ENCODE data around the gene RIMKLB.
"Not testable (repeated sequence)": the region's sequence is repeated elsewhere in the genome, so short reads cannot be mapped to it uniquely, and the experiment has no call there.

Gene RIMKLB

DNA sequence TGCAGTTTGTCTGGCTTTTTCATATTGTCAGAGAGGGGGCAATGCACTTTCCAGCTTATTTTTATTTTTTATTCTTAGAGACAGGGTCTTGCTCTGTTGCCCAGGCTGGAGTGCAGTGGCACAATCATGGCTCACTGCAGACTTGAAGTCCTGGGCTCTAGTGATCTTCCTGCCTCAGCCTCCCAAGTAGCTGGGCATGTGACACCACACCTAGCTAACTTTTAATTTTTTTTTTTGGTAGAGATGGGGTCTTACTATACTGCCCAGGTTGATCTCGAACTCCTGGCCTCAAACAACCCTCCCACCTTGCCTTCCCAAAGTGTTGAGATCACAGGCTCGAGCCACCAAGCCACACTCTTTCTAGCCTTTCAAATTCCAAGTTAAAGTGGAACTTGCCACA is 120.7 kb downstream of the RIMKLB start:
- no peak for DNase-seq (ENCODE audit: low read depth, low spot score)

DNA sequence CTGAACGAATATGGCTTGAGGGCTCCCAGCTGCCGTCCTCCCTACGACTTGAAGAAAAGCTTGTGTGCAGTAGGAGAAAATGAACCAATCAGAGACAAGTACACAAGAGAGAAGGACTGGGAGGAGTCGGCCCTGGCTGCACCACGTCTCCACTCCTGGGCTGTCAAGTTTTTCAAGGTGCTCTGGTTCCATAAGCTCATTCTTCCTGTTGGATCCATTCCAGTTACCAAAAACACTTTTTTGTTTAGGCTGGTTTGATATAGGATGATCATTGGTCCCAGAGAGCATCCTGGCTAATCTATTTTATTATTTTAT is 121.8 kb downstream of the RIMKLB start:
- no peak for DNase-seq (ENCODE audit: low read depth, low spot score)

DNA sequence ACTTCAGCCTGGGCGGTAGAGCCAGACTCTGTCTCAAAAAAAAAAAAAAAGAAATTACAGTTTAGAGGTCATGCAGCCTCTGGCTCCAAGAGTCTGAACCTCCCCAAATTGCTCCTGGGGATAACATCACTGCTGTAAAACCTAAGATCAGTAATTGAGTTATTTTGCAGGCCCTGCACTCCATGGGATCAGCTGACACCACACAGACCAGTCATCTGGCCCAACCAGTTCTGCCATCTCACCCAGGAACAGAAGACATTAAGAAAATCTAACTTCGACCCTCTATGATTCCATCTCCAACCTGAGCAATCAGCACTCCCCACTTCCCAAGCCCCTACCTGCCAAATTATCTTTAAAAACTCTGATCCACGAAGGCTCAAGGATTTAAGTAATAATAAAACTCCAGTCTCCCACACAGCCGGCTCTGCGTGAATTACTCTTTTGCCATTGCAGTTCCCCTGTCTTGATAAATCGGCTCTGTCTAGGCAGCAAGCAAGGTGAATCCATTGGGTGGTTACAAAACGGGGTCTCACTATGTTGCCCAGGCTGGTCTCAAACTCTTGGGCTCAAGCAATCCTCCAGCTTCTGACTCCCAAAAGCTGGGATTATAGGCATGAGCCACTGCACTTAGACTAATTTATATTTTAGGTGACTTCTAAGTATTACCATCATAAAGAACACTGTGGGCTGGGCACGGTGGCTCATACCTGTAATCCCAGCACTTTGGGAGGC is 123.1 kb downstream of the RIMKLB start:
- DNase-seq (ENCODE audit: low read depth, low spot score): not testable (repeated sequence)

DNA sequence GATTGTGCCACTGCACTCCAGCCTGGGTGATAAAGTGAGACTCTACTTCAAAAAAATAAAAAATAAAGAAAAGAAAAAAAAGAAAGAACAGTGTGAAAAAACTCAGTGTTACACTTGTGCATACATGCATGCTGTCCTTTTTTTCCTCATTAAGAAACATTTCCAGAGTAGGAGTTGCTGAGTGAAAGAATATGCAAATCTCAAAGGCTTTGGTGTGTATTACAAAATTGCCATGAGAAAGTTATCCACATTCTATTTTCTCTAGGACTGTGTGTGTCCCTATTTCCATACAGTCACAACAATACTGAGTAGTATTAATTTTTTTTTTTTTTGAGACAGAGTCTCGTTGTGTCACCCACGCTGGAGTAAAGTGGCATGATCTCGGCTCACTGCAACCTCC is 123.8 kb downstream of the RIMKLB start:
- DNase-seq (ENCODE audit: low read depth, low spot score): no peak

DNA sequence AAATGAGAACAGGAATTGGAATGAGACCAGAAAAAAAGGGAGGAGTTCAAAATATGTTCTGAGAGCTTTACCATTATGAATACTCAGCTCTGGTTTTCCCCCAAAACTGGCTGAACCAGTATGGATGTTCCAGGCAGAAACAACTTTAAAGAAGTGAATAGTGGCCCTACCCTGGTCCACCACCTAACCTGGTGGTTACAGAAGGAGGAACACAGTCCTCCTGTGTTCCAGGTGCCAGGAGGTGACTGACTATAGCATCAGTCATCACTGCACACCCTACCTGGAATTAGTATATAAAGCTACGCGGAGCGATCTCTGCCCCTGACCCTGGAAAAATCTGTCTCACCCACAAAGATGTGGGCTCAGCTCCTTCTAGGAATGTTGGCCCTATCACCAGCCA is 124.5 kb downstream of the RIMKLB start, which contains the start of gene A2ML1:
Gene A2ML1, plus strand, starts transcription at position 324 of the 400 bp plus-strand sequence. Its CDS starts 31 bp downstream, at position 355.
- DNase-seq (ENCODE audit: low read depth, low spot score): no peak

DNA sequence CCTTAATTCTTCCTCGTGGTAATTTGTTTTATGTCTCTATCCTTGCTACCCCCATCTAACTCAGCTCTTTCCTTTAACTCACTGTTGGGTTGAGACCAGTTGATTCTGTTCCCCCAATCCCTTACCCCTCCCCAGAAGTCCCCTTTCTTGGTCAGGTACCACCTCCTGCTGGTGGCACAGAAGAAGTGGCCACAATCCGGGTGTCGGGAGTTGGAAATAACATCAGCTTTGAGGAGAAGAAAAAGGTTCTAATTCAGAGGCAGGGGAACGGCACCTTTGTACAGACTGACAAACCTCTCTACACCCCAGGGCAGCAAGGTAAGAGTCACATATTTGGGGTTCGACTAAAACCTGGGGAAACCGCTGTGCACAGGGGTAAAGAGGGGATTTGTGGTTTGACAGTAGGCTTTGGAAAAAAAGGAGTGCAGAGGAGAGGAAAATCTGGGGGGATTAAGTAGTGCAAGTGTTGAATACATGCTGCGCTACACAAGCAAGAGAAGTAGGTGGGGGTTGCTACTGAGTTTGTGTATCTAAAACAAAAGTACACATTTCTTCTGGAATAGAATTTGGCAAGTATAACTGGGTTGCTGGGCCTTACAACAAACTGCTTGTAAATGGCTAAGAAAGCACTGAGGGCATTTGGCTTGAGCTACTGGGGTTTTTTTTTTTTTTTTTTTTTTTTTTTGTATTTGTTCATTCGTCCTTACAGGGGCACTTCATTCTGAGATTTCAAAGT is 125.9 kb downstream of the RIMKLB start:
- DNase-seq (ENCODE audit: low read depth, low spot score): peak; percentile 64

DNA sequence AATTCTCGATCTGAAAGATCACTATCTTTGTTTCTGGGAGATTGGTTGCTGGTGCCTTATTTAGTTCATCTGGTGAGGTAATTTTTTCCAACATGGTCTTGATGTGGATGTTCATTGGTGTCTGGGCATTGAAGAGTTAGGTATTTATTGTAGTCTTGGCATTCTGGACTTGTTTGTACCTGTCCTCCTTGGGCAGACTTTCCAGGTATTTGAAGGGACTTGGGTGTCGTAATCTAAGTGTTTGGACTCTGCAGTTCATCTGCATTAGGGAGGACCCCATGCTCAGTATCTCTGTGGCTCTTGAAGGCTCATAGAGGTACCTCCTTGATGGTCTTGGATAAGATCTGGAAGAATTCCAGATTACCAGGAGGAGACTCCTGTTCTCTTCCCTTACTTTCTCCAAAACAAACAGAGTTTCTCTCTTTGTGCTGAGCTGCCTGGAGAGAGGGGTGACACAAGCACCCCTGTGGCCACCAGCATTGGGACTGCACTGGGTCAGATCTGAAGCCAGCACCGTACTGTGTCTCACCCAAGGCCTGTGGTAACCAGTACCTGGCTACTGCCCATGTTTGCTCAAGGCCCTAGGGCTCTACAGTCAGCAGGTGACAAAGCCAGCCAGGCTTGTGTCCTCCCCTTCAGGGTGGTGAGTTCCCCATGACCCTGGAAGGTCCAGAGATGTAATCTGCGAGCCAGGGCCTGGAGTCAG is 129.9 kb downstream of the RIMKLB start:
- no peak for DNase-seq (ENCODE audit: low read depth, low spot score)

DNA sequence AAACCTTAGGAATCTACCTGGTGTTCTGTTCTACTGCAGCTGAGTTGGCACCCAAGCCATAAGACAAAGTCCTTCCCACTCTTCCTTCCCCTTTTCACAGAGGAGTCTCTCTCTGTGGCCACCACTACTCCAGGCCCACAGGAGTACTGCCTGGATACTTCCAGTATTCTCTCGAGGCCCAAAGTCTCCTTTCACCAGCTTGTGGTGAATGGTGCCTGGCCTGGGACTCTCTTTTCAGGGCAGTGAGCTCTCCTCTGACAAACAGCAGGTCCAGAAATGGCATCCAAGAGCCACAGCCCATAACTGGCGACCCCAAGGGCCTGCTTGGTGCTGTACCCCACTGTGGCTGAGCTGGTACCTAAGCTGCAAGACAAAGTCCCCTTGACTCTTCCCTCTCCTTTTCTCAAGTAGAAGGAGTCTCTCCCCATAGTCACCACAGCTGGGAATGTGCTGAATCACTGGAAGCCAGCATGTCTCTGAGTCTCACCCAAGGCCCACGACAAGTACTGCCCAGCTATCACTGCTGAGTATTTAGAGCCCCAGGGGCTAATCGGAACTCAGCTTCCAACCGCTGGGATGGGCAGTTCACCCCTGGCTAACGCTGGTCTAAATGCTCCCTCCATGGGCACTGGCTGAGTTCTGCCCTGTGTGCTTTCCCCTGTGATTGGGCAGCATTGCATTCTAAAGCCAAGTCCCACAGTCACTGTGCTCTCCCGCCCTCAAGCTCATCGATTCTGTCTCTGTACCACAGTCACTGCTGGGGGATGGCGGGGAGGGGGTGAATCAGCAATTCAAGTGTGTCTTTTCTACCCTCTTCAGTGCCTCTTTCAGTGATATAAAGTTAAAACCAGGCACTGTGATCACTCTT is 130.7 kb downstream of the RIMKLB start:
- no peak for DNase-seq (ENCODE audit: low read depth, low spot score)

DNA sequence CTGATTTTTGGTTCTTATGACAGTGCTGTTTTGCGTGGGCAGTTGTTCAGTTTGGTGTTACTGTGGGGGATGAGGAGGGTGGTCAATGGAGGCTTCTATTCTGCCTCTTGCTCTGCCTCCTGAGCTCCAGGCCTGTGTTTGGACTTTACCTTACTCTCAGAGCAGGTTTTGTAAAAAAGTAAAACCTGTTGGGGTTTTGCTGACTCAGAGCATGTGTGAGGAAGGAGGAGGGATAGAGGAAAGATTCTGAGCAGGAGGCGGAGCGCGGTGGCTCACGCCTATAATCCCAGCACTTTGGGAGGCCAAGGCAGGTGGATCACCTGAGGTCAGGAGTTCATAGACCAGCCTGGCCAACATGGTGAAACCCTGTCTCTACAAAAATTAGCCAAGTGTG is 131.3 kb downstream of the RIMKLB start:
- DNase-seq (ENCODE audit: low read depth, low spot score): no peak

DNA sequence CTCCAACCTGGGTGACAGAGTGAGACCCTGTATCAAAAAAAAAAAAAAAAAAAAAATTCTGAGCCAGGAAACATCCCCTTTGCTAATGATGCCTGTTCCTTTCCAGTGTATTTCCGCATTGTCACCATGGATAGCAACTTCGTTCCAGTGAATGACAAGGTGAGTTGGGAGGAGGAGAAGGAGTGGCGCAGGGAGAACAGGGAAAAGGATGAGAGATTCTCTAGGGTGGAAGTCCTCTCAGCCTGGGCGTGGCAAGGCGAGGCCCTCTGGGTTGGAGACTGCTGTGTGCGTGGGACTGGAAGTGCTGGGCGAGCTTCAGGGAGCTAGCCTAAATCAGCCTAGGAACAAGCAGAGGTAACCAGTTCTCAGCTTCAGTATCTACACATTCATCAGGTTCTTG is 131.8 kb downstream of the RIMKLB start:
- no peak for DNase-seq (ENCODE audit: low read depth, low spot score)

DNA sequence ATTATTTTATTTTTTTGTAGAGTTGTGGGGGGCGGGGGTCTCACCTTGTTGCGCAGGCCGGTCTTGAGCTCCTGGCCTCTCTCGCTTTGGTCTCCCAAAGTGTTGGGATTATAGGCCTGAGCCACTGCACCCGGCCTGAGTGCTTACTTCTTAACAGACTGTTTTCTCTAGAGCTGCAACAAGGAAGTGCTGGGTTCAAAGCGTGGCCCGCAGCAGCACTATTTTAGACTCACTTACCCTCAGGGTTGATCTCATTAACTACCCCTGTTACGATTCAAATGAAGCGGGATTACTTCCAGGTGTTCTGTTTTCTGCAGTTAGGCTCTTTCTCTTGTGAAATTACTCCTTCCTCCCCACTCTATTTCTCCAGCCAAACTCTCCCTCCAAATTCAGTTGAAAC is 133.3 kb downstream of the RIMKLB start:
- no peak for DNase-seq (ENCODE audit: low read depth, low spot score)

DNA sequence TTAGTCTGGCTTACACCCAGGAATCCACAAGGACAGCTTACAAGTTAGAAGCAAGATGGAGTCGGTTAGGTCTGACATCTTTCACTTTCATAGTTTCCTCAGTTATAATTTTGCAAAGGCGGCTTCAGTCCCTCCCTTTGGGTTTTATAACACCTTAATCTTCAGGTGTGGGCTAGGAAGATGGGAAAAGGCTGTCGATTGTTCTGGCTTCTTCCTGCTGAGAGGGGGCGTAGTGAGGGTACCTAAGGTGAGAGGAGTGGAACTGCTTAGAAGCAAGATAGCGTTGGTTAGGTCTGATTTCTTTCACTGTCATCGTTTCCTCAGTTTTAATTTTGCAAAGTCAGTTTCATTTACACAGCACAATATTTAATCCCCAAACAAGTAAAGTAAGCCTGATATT is 134.7 kb downstream of the RIMKLB start:
- DNase-seq (ENCODE audit: low read depth, low spot score): no peak

All from astrocyte of the hippocampus (primary cell).